HFF-Myc (cell line): Measurements from ENCODE around the gene C1orf74.

ENCODE experiments used
- DNase-seq: peaks from one replicate; pipeline ENCODE4 v3.0.0-alpha.2; 2011; ENCODE audit warnings: low read depth; ENCODE audit errors: extremely low read depth
- H3K4me3 ChIP-seq: replicated peaks from 2 replicates; pipeline ENCODE4 v1.5.1; 2011; ENCODE audit warnings: low read depth, mild to moderate bottlenecking, control low read depth, low read length
- CTCF ChIP-seq: IDR thresholded peaks from 2 replicates; pipeline ENCODE4 v1.5.1; 2012; ENCODE audit warnings: mild to moderate bottlenecking, low read depth, low read length, control low read depth; ENCODE audit errors: missing control alignments

Gene C1orf74

GRCh38 chr1:209767096-209767495 is 17.3 kb downstream of the C1orf74 start:
- no peak for TF ChIP-seq CTCF
- no peak for DNase-seq
- H3K4me3 ChIP-seq, result no peak overlapping the region

GRCh38 chr1:209766051-209766450 is 18.3 kb downstream of the C1orf74 start:
- no peak for DNase-seq
- TF ChIP-seq CTCF, result no peak
- H3K4me3 ChIP-seq, result no peak overlapping the region

- no peak overlapping the region for H3K4me3 ChIP-seq
- no peak for DNase-seq
- TF ChIP-seq CTCF, result no peak
These were observed 23.2 kb downstream of the C1orf74 start for GRCh38 chr1:209761011-209761635.

- no peak for DNase-seq
- no peak overlapping the region for H3K4me3 ChIP-seq
- TF ChIP-seq CTCF, result no peak
These were observed 24.5 kb downstream of the C1orf74 start for GRCh38 chr1:209759829-209760359.

GRCh38 chr1:209758400-209758799 is 26.0 kb downstream of the C1orf74 start:
- no peak overlapping the region for H3K4me3 ChIP-seq
- DNase-seq, result no peak
- TF ChIP-seq CTCF, result no peak

GRCh38 chr1:209756615-209757445 is 27.5 kb downstream of the C1orf74 start:
- no peak for TF ChIP-seq CTCF
- DNase-seq, result no peak
- no peak overlapping the region for H3K4me3 ChIP-seq
